Measurements from ENCODE around the gene FOXP1. TPM values are rescaled to one million over a fixed set of nuclear protein-coding genes. Genes with fewer than 3 reads are reported as not detected.

The FOXP1 gene
- total RNA-seq, 1 donor from 2014 or later, result 195 TPM

DNA sequence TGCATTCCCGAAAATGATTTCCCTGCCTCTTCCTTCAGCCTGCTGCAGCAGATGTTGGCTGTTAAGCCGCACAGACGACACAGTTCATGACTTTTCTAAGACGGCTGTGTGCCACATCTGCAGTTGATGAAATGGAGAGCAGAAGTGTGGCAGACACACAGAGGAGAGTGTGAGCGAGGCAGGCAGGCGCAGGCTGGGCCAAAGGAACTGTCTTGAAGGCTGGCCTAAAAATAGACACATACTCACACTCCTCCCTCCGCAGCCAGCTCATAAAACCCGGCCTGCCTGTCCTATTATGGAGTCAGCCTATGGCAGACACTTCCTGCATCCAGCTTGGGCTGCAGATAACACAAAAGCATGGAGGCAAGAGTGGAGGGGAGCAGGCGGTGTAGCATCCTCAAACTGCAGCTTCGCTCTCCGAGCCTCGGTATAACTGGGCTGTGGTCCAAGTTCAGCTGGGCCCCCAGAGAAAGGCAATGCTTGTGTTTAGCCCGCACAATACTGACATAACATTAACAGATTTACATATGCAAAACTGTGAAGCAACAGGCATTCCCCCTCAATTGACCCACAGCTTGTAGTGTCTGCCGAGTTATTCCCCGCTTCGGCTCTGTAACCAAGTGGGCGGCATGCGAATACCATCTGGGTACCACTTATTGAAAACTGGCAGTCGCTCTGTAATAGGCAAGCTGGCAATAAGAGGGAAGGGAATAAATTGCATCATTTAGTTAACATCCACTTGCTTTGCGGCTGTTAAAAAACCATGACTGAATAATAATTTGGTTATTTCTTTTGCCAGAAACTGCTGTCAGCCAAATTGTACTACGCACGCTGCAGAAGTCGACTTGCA, 40.8 kb downstream of the FOXP1 start:
- peaks cover 7% of the 10 kb centered on the region for H3K36me3 Mint-ChIP-seq (ENCODE audit: unreplicated experiment)
- H3K4me1 Mint-ChIP-seq (ENCODE audit: unreplicated experiment), result peaks cover 39% of the 10 kb centered on the region
- peak overlapping the region; percentile 74 for H3K27ac Mint-ChIP-seq (ENCODE audit: unreplicated experiment)

DNA sequence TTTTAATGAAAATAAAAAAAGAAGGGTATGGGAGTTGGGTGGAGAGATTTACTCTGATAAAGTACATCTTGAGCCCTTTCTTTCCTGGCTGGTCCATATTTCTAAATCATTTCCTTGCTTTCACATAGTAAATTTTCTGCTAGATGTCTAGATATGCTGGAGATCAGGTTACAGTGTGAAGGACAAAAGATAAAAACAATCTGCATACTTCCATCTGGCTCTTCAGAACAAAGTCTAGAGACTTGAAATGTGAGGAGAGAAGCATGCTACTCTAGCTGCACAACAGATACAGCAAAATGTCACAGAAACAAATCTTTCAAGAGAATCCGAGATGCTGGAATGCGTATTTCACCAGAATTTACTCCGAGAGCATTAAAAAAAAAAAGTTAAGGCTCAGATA, 42.2 kb downstream of the FOXP1 start:
- Mint-ChIP-seq H3K27me3 (ENCODE audit: unreplicated experiment) (no peaks in the 10 kb centered on the region), H3K27ac (ENCODE audit: unreplicated experiment) (peak overlapping the region; percentile 74), H3K9me3 (ENCODE audit: unreplicated experiment) (no peaks in the 10 kb centered on the region), H3K4me1 (ENCODE audit: unreplicated experiment) (peaks cover 53% of the 10 kb centered on the region), H3K36me3 (ENCODE audit: unreplicated experiment) (peaks cover 5% of the 10 kb centered on the region), H3K4me3 (ENCODE audit: unreplicated experiment) (peak overlapping the region; percentile 26)
- no peak for DNase-seq (ENCODE audit: extremely low spot score, unreplicated experiment)
- TF ChIP-seq, protein P1, sequence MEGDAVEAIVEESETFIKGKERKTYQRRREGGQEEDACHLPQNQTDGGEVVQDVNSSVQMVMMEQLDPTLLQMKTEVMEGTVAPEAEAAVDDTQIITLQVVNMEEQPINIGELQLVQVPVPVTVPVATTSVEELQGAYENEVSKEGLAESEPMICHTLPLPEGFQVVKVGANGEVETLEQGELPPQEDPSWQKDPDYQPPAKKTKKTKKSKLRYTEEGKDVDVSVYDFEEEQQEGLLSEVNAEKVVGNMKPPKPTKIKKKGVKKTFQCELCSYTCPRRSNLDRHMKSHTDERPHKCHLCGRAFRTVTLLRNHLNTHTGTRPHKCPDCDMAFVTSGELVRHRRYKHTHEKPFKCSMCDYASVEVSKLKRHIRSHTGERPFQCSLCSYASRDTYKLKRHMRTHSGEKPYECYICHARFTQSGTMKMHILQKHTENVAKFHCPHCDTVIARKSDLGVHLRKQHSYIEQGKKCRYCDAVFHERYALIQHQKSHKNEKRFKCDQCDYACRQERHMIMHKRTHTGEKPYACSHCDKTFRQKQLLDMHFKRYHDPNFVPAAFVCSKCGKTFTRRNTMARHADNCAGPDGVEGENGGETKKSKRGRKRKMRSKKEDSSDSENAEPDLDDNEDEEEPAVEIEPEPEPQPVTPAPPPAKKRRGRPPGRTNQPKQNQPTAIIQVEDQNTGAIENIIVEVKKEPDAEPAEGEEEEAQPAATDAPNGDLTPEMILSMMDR (IDR thresholded peaks at IDR 0.05), result no peak

More for the DNA sequence above, 40.8 kb downstream of the FOXP1 start:
- peak; percentile 89 for DNase-seq (ENCODE audit: extremely low spot score, unreplicated experiment)
- TF ChIP-seq, protein P1 (IDR thresholded peaks at IDR 0.05), result no peak
- Mint-ChIP-seq H3K9me3 (ENCODE audit: unreplicated experiment) (no peaks in the 10 kb centered on the region), H3K27me3 (ENCODE audit: unreplicated experiment) (no peaks in the 10 kb centered on the region), H3K4me3 (ENCODE audit: unreplicated experiment) (peak overlapping the region; percentile 53)

DNA sequence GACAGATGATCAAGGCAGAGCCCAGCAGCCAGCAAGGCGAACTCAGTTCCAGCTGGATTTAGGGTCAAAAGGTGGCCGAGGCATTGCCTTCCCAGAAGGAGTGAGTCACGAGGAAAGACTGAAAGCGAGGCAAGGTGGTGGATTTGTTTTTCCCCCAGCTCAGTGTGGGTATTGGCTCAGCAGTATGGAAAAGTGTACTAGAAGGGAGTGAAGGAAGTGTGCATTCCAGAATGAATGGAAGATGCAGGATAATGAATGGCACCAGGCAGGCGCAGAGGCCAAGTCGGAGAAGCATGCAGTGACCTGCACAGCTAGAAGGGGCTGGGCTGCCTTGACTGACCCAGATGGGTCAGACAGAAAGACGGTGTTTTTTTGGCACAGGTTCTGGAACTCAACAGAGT, 46.3 kb downstream of the FOXP1 start:
- Mint-ChIP-seq H3K9me3 (ENCODE audit: unreplicated experiment) (no peaks in the 10 kb centered on the region), H3K4me1 (ENCODE audit: unreplicated experiment) (peaks cover 76% of the 10 kb centered on the region)
- peak; percentile 86 for DNase-seq (ENCODE audit: extremely low spot score, unreplicated experiment)

DNA sequence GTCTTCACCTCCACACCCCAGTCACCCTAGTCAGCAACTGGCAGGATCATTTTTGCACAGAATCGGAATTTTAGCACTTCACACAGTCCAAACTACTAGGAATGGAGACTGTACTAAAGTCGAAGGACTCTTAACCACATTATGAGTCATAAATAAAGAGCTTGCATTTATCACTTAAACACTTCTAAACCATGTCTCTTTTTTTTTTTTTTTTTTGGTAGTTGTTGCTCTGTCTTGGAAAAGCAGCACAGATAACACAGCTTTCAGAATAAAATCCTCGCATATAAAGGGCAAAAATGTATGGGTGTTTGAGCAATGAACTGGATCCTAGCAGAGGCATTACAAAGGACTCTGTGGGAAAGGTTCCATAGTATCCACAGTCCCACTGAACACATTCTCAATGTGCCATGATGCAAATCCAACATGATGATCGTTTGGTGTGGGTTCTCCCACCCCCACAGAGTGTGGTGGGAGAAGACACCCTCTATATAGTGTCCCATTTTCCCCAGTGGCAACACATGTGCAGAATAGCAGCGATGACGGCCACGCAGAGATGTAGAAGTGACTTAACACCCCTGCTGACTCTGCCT, 47.1 kb downstream of the FOXP1 start:
- Mint-ChIP-seq H3K36me3 (ENCODE audit: unreplicated experiment) (peaks cover 5% of the 10 kb centered on the region), H3K9me3 (ENCODE audit: unreplicated experiment) (no peaks in the 10 kb centered on the region), H3K27ac (ENCODE audit: unreplicated experiment) (peak overlapping the region; percentile 89), H3K4me1 (ENCODE audit: unreplicated experiment) (peaks cover 76% of the 10 kb centered on the region), H3K27me3 (ENCODE audit: unreplicated experiment) (no peaks in the 10 kb centered on the region), H3K4me3 (ENCODE audit: unreplicated experiment) (peak overlapping the region; percentile 1)
- no peak for DNase-seq (ENCODE audit: extremely low spot score, unreplicated experiment)
- TF ChIP-seq, protein P1 (IDR thresholded peaks at IDR 0.05), result no peak

More for the DNA sequence above, 46.3 kb downstream of the FOXP1 start:
- peak overlapping the region; percentile 89 for H3K27ac Mint-ChIP-seq (ENCODE audit: unreplicated experiment)
- TF ChIP-seq, protein P1 (IDR thresholded peaks at IDR 0.05), result no peak
- H3K27me3 Mint-ChIP-seq (ENCODE audit: unreplicated experiment), result no peaks in the 10 kb centered on the region
- peaks cover 5% of the 10 kb centered on the region for H3K36me3 Mint-ChIP-seq (ENCODE audit: unreplicated experiment)
- H3K4me3 Mint-ChIP-seq (ENCODE audit: unreplicated experiment), result peak overlapping the region; percentile 4

DNA sequence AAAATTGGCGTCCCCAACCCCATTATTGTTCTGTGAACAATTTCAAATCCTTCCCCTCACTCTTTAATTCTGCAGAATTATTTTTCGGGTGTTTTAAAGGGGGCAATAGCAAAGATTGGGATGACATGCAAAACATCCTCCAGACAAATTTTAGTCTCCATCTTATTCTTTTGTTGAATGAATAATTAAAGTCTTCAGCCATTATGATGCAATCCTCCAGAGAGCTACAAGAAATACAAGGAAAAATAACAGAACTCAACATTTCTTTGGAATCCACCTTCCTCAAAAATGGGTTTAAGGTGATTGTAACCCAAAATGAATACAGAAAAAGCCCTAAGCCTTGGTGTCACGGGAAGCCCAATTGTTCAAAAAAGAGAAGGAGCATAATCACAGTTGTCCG, 49.9 kb downstream of the FOXP1 start:
- DNase-seq (ENCODE audit: extremely low spot score, unreplicated experiment), result no peak
- H3K27me3 Mint-ChIP-seq (ENCODE audit: unreplicated experiment), result no peaks in the 10 kb centered on the region
- peak overlapping the region; percentile 0 for H3K4me3 Mint-ChIP-seq (ENCODE audit: unreplicated experiment)
- H3K4me1 Mint-ChIP-seq (ENCODE audit: unreplicated experiment), result peaks cover 84% of the 10 kb centered on the region
- H3K36me3 Mint-ChIP-seq (ENCODE audit: unreplicated experiment), result peaks cover 10% of the 10 kb centered on the region
- peak overlapping the region; percentile 94 for H3K27ac Mint-ChIP-seq (ENCODE audit: unreplicated experiment)
- H3K9me3 Mint-ChIP-seq (ENCODE audit: unreplicated experiment), result no peaks in the 10 kb centered on the region
- TF ChIP-seq, protein P1 (IDR thresholded peaks at IDR 0.05), result no peak
